H9 (cell line): Measurements from ENCODE around the gene MEG3. TPM values are rescaled to one million over a fixed set of nuclear protein-coding genes. Genes with fewer than 3 reads are reported as not detected.

Experiments
- DNase-seq: peaks from one replicate; pipeline ENCODE4 v3.0.0-alpha.2; 2017
- H2AFZ ChIP-seq: one replicate; pipeline ENCODE4 v1.6.1; 2013; ENCODE audit warnings: mild to moderate bottlenecking, low read length, control low read depth, moderate library complexity
- H2AK5ac ChIP-seq: 2 replicates; pipeline ENCODE4 v1.6.1; 2013; ENCODE audit warnings: low read length, control low read depth, mixed read lengths; ENCODE audit not compliant: insufficient read length
- H2BK120ac ChIP-seq: one replicate; pipeline ENCODE4 v1.6.1; 2013; ENCODE audit warnings: low read depth, mild to moderate bottlenecking, low read length, control low read depth, inconsistent platforms; ENCODE audit not compliant: poor library complexity, severe bottlenecking
- H2BK12ac ChIP-seq: 2 replicates; pipeline ENCODE4 v1.6.1; 2013; ENCODE audit warnings: low read length, control low read depth, mixed read lengths, low read depth; ENCODE audit not compliant: insufficient read length
- H2BK15ac ChIP-seq: 2 replicates; pipeline ENCODE4 v1.6.1; 2013; ENCODE audit warnings: low read depth, low read length, control low read depth
- H2BK20ac ChIP-seq: one replicate; pipeline ENCODE4 v1.6.1; 2013; ENCODE audit warnings: low read depth, mild to moderate bottlenecking, low read length, control low read depth, inconsistent platforms; ENCODE audit not compliant: poor library complexity, severe bottlenecking
- H2BK5ac ChIP-seq: 2 replicates; pipeline ENCODE4 v1.6.1; 2013; ENCODE audit warnings: low read length, control low read depth, mixed read lengths; ENCODE audit not compliant: insufficient read length
- H3K14ac ChIP-seq: 2 replicates; pipeline ENCODE4 v1.6.1; 2013; ENCODE audit warnings: low read length, control low read depth; ENCODE audit not compliant: insufficient read depth
- H3K18ac ChIP-seq: 2 replicates; pipeline ENCODE4 v1.6.1; 2013; ENCODE audit warnings: low read depth, mild to moderate bottlenecking, mixed read lengths, low read length, control low read depth; ENCODE audit not compliant: insufficient read length
- H3K23ac ChIP-seq: 2 replicates; pipeline ENCODE4 v1.6.1; 2013; ENCODE audit warnings: low read length, control low read depth, mixed read lengths, low read depth; ENCODE audit not compliant: insufficient read length
- H3K23me2 ChIP-seq: 2 replicates; pipeline ENCODE4 v1.6.1; 2013; ENCODE audit warnings: low read depth, mild to moderate bottlenecking, mixed read lengths, low read length, control low read depth; ENCODE audit not compliant: insufficient read length, poor library complexity, severe bottlenecking
- H3K27ac ChIP-seq: 2 replicates; pipeline ENCODE4 v1.5.1; 2013; ENCODE audit warnings: low read length, control low read depth, mixed read lengths, low read depth; ENCODE audit not compliant: insufficient read length
- H3K27me3 ChIP-seq: 2 replicates; pipeline ENCODE4 v1.6.1; 2013; ENCODE audit warnings: low read length, control low read depth, inconsistent platforms; ENCODE audit not compliant: insufficient read depth
- H3K4ac ChIP-seq: 2 replicates; pipeline ENCODE4 v1.6.1; 2013; ENCODE audit warnings: low read depth, mild to moderate bottlenecking, control low read depth, inconsistent platforms, low read length, moderate library complexity
- H3K4me1 ChIP-seq: 2 replicates; pipeline ENCODE4 v1.6.1; 2013; ENCODE audit warnings: low read length, control low read depth, inconsistent platforms; ENCODE audit not compliant: insufficient read depth
- H3K4me2 ChIP-seq: 2 replicates; pipeline ENCODE4 v1.6.1; 2013; ENCODE audit warnings: low read length, control low read depth, mixed read lengths; ENCODE audit not compliant: insufficient read length, insufficient read depth
- H3K56ac ChIP-seq: 2 replicates; pipeline ENCODE4 v1.6.1; 2013; ENCODE audit warnings: low read depth, mild to moderate bottlenecking, mixed read lengths, low read length, control low read depth; ENCODE audit not compliant: insufficient read length
- H3K79me1 ChIP-seq: 2 replicates; pipeline ENCODE4 v1.6.1; 2013; ENCODE audit warnings: low read depth, mild to moderate bottlenecking, moderate library complexity, low read length, control low read depth, inconsistent platforms; ENCODE audit not compliant: insufficient read depth, poor library complexity, severe bottlenecking
- H3K79me2 ChIP-seq: 2 replicates; pipeline ENCODE4 v1.6.1; 2013; ENCODE audit warnings: low read length, control low read depth, inconsistent platforms; ENCODE audit not compliant: insufficient read depth
- H3K9ac ChIP-seq: 2 replicates; pipeline ENCODE4 v1.6.1; 2013; ENCODE audit warnings: low read length, control low read depth, mixed read lengths; ENCODE audit not compliant: insufficient read length; ENCODE audit errors: extremely low read depth
- H3K9me3 ChIP-seq: one replicate; pipeline ENCODE4 v1.6.1; 2013; ENCODE audit warnings: low read depth, low read length, inconsistent platforms; ENCODE audit not compliant: control insufficient read depth
- H3T11ph ChIP-seq: one replicate; pipeline ENCODE4 v1.6.1; 2013; ENCODE audit warnings: mild to moderate bottlenecking, low read length, control low read depth, inconsistent platforms
- H4K20me1 ChIP-seq: one replicate; pipeline ENCODE4 v1.6.1; 2013; ENCODE audit not compliant: control insufficient read depth, insufficient read length, insufficient read depth
- H4K5ac ChIP-seq: 2 replicates; pipeline ENCODE4 v1.6.1; 2013; ENCODE audit warnings: low read depth, mild to moderate bottlenecking, mixed read lengths, low read length, control low read depth; ENCODE audit not compliant: insufficient read length
- H4K8ac ChIP-seq: replicated peaks from 2 replicates; pipeline ENCODE4 v1.6.1; 2013; ENCODE audit warnings: low read length, control low read depth, mixed read lengths, low read depth; ENCODE audit not compliant: insufficient read length
- H4K91ac ChIP-seq: 2 replicates; pipeline ENCODE4 v1.6.1; 2013; ENCODE audit warnings: low read depth, mild to moderate bottlenecking, moderate library complexity, mixed read lengths, low read length, control low read depth; ENCODE audit not compliant: insufficient read length
- H3K27ac Mint-ChIP-seq, 3 experiments: 2 replicates in 2 of 3; 3 replicates in 1 of 3; pipeline ENCODE4 v1.8.0; 2020 to 2021; ENCODE audit warnings: mixed read lengths in 3 of 3, mild to moderate bottlenecking in 1 of 3, moderate library complexity in 1 of 3
- H3K27me3 Mint-ChIP-seq: 2 replicates; pipeline ENCODE4 v1.8.0; 2021; ENCODE audit warnings: low read depth, mild to moderate bottlenecking, moderate library complexity, mixed read lengths
- H3K36me3 Mint-ChIP-seq, 3 experiments: 2 replicates in 2 of 3; 3 replicates in 1 of 3; pipeline ENCODE4 v1.8.0; 2020 to 2021; ENCODE audit warnings: low read depth in 3 of 3, mixed read lengths in 3 of 3; ENCODE audit not compliant: insufficient read depth in 1 of 3
- H3K4me1 Mint-ChIP-seq, 2 experiments: 2 replicates each; pipeline ENCODE4 v1.8.0; 2020; ENCODE audit warnings: mixed read lengths in 2 of 2
- H3K4me3 Mint-ChIP-seq, 2 experiments: 2 replicates in 1 of 2; 3 replicates in 1 of 2; pipeline ENCODE4 v1.8.0; 2020 to 2021; ENCODE audit warnings: mild to moderate bottlenecking in 2 of 2, mixed read lengths in 2 of 2, moderate library complexity in 1 of 2
- H3K9me3 Mint-ChIP-seq, 2 experiments: 2 replicates in 1 of 2; 3 replicates in 1 of 2; pipeline ENCODE4 v1.8.0; 2020; ENCODE audit warnings: mild to moderate bottlenecking in 2 of 2, mixed read lengths in 2 of 2, moderate library complexity in 1 of 2
- CTCF ChIP-seq: fragments of 200-600 bp; sonication (generic); conservative IDR thresholded peaks from 3 replicates; pipeline ENCODE4 v1.8.0; 2021; ENCODE audit warnings: antibody characterized with exemption, mild to moderate bottlenecking
- WGBS: extraction: QIAGEN DNeasy Blood & Tissue Kit; methylation state at CpG from one replicate; pipeline ENCODE4 v1.1.7; 2013; ENCODE audit warnings: missing lambda C conversion rate, low lambda C conversion rate, mixed read lengths; ENCODE audit not compliant: insufficient read length; ENCODE audit errors: extremely low coverage; 5-methylcytosine and 5-hydroxymethylcytosine counted together
- total RNA-seq: library from RNA; stranded (reverse); gene quantifications from 2 replicates; pipeline ENCODE4 v1.2.1, GENCODE V29; 2021

The MEG3 gene
- total RNA-seq, 1 experiment from 2014 or later: 0.52 TPM

- Histone ChIP-seq H3K79me2 (no peaks in the 10 kb centered on the region), H2AK5ac (no peak overlapping the region), H3K4me2 (peak overlapping the region; percentile 58), H2BK15ac (no peak overlapping the region), H3K79me1 (no peaks in the 10 kb centered on the region), H2BK12ac (no peak overlapping the region), H3K14ac (no peak overlapping the region; the same call in 1 of the 2 replicates), H2BK20ac (no peak overlapping the region), H4K5ac (no peak overlapping the region), H3K23me2 (peaks cover 7% of the 10 kb centered on the region), H3K9ac (no peak overlapping the region), H3K27ac (no peak overlapping the region), H3K4me1 (no peaks in the 10 kb centered on the region; the same call in 1 of the 2 replicates), H3K56ac (no peak overlapping the region), H3K27me3 (peaks cover 6% of the 10 kb centered on the region; the same call in 1 of the 2 replicates), H3K18ac (no peak overlapping the region), H2BK5ac (no peak overlapping the region), H3K4ac (no peak overlapping the region), H4K8ac (no peak overlapping the region), H2BK120ac (no peak overlapping the region), H3K23ac (no peak overlapping the region), H4K20me1 (no peaks in the 10 kb centered on the region), H3K9me3 (no peaks in the 10 kb centered on the region), H3T11ph (no peak overlapping the region), H4K91ac (no peak overlapping the region), H2AFZ (no peak overlapping the region)
- H3K27me3 Mint-ChIP-seq: peaks cover 75% of the 10 kb centered on the region
- peak overlapping the region; percentile 65 to 89 for H3K4me3 Mint-ChIP-seq
- H3K4me1 Mint-ChIP-seq: peaks cover 31 to 50% of the 10 kb centered on the region in 2 experiments
- H3K9me3 Mint-ChIP-seq: peaks cover 3 to 7% of the 10 kb centered on the region in 2 experiments
- peak; percentile 77 for DNase-seq
- no peak overlapping the region for H3K27ac Mint-ChIP-seq
- H3K36me3 Mint-ChIP-seq: peaks cover 0 to 7% (median 2%) of the 10 kb centered on the region in 3 experiments; a peak in 5 of 7 replicates
- peak; percentile 75 for TF ChIP-seq CTCF
- WGBS: no CpG with 5 or more reads among the region's 45 CpGs
Observed at GRCh38 chr14:100904307-100905087, 78.6 kb downstream of the MEG3 start.
